Measurements from ENCODE around the gene CDH22.

The CDH22 gene

DNA sequence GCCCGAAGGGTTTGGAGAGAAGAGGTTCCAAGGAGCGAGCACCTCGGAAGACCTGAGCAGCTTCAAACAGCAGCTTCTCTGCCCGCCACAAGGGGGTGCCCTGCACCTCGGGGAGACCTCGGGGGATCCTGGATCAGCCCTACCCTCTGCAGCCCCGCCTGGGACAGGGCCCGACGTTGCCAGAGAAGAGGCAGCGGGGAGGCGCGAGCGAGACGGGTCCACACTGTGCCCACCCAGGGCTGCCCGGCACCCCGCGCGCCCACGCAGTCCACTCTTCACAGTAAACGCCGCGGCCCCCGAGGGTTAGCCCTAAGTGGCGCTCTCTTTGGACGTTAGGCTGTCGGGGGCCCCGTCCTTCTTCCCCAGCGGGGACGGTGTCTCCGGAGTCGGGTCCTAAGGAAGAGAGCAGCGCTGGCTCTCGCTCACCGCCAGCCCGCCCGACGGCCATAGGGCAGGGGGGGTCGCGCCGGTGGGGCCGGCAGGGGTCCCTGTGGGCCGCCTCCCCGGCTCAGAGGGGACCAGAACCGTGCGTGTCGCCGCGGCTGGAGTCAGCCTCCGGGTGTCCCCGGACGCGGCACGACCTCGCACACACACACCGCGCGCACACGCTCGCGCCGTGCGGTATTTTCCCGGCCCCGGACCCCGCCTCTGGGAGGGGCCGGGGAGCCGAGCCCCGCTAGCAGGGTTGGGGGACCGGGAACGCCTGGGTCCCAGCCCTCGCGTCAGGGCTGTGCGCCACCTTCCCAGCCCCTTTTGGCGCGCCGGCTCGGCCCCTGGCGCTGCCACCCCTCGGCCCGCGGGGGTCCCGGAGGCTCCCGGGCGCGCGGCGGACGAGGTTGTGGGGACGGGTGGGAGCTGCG, 929 bp downstream of the CDH22 start:
- peaks cover 72 to 89% of the 10 kb centered on the region in 2 donors for H3K27me3 ChIP-seq (ENCODE audit: control insufficient read depth in 1 of 2, insufficient read depth in 2 of 2, low read length in 2 of 2)
- H3K9ac ChIP-seq (ENCODE audit: low read length in 2 of 2) = no peak overlapping the region
- H3K9me3 ChIP-seq (ENCODE audit: control insufficient read depth in 2 of 2, low read length in 2 of 2) = no peaks in the 10 kb centered on the region
- peaks cover 18% of the 10 kb centered on the region for H3K4me1 ChIP-seq (ENCODE audit: control insufficient read depth, insufficient read depth, low read length)
- H3K36me3 ChIP-seq (ENCODE audit: control insufficient read depth in 2 of 2, insufficient read depth in 2 of 2, low read length in 2 of 2) = no peaks in the 10 kb centered on the region
- H3K27ac ChIP-seq (ENCODE audit: low read length) = no peak overlapping the region
- H3K4me3 ChIP-seq (ENCODE audit: low read length in 2 of 2) = peak overlapping the region in 1 of 2 donors; percentile 67

DNA sequence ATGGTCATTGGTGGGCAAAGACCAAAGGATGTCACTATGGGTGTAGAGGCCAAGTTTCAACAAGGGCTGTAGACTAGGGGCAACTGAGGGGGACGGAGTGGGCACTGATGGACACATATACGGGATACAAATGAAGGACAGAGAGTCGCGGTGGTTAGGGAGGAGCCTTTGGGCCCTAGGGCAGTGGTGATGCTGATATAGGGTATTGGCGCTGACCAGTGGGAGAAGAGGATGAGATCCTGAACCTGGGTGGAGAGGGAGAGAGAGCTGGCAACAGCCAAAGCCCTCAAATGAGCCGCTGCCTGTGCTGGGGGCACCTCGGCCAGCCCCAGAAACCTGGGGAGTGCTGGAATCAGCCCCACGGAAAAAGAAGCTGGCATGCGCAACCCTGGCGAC, 1.6 kb downstream of the CDH22 start:
- H3K27ac ChIP-seq (ENCODE audit: low read length) = no peak overlapping the region
- H3K27me3 ChIP-seq (ENCODE audit: control insufficient read depth in 1 of 2, insufficient read depth in 2 of 2, low read length in 2 of 2) = peaks cover 68 to 89% of the 10 kb centered on the region in 2 donors
- no peaks in the 10 kb centered on the region for H3K36me3 ChIP-seq (ENCODE audit: control insufficient read depth in 2 of 2, insufficient read depth in 2 of 2, low read length in 2 of 2)
- H3K9me3 ChIP-seq (ENCODE audit: control insufficient read depth in 2 of 2, low read length in 2 of 2) = no peaks in the 10 kb centered on the region
- H3K4me1 ChIP-seq (ENCODE audit: control insufficient read depth, insufficient read depth, low read length) = peaks cover 18% of the 10 kb centered on the region
- H3K9ac ChIP-seq (ENCODE audit: low read length in 2 of 2) = no peak overlapping the region
- H3K4me3 ChIP-seq (ENCODE audit: low read length in 2 of 2) = peak overlapping the region in 1 of 2 donors; percentile 67

DNA sequence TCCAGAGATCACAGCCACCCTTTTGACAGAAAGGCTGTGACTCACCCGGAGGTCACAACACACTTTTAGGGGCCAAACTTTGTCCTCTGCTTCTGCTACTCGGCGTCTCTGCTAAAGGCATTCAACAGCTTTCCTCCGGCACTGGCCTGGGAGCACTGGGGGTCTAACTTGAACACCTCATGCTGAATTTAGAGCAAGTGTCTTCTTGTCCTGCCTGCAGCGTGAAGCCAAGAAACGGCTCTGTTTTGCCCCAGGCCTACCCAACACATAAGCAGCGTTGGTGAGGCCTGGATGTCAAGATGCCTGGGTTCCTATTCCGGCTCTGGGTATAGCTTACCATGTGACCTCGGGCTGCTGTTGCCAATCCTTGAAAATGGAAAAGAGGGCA, 2.3 kb downstream of the CDH22 start:
- no peak overlapping the region for H3K9ac ChIP-seq (ENCODE audit: low read length in 2 of 2)
- H3K9me3 ChIP-seq (ENCODE audit: control insufficient read depth in 2 of 2, low read length in 2 of 2) = no peaks in the 10 kb centered on the region
- no peak overlapping the region for H3K4me3 ChIP-seq (ENCODE audit: low read length in 2 of 2)
- H3K27ac ChIP-seq (ENCODE audit: low read length) = no peak overlapping the region
- peaks cover 18% of the 10 kb centered on the region for H3K4me1 ChIP-seq (ENCODE audit: control insufficient read depth, insufficient read depth, low read length)
- H3K36me3 ChIP-seq (ENCODE audit: control insufficient read depth in 2 of 2, insufficient read depth in 2 of 2, low read length in 2 of 2) = no peaks in the 10 kb centered on the region
- H3K27me3 ChIP-seq (ENCODE audit: control insufficient read depth in 1 of 2, insufficient read depth in 2 of 2, low read length in 2 of 2) = peaks cover 61 to 82% of the 10 kb centered on the region in 2 donors

DNA sequence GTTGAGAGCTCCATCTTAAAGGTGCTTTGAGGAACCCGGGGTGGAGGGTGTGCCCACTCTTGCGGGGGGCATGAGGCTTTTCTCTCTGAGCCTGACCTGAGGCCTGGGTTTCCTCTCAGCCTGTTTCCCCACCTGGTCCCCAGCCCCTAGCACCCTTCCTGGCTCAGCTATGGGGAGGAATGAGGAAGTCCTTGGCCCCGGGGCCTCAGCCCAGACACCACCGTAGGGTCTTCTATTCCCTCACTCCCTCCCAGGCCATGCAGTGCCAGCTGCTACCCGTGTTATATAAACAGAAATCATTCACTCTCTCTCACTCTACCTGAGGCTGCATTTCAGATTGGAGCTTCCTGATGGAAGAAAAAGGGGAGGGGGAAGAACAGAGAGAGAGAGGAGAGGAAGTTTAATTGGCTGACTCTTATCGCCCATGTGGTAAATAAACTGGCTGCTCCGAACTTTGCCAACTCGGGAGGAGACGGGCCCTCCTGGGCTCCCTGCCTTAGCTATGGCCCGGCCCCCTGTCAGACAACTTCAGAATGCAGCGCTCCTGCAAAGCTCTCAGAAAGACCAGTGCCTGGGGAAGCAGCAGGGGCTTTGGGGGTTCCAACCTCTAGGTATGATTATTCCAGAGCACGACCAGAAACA, 2.8 kb downstream of the CDH22 start:
- peaks cover 18% of the 10 kb centered on the region for H3K4me1 ChIP-seq (ENCODE audit: control insufficient read depth, insufficient read depth, low read length)
- no peak overlapping the region for H3K9ac ChIP-seq (ENCODE audit: low read length in 2 of 2)
- no peaks in the 10 kb centered on the region for H3K9me3 ChIP-seq (ENCODE audit: control insufficient read depth in 2 of 2, low read length in 2 of 2)
- no peak overlapping the region for H3K4me3 ChIP-seq (ENCODE audit: low read length in 2 of 2)
- H3K36me3 ChIP-seq (ENCODE audit: control insufficient read depth in 2 of 2, insufficient read depth in 2 of 2, low read length in 2 of 2) = no peaks in the 10 kb centered on the region
- H3K27ac ChIP-seq (ENCODE audit: low read length) = no peak overlapping the region
- H3K27me3 ChIP-seq (ENCODE audit: control insufficient read depth in 1 of 2, insufficient read depth in 2 of 2, low read length in 2 of 2) = peaks cover 57 to 82% of the 10 kb centered on the region in 2 donors

DNA sequence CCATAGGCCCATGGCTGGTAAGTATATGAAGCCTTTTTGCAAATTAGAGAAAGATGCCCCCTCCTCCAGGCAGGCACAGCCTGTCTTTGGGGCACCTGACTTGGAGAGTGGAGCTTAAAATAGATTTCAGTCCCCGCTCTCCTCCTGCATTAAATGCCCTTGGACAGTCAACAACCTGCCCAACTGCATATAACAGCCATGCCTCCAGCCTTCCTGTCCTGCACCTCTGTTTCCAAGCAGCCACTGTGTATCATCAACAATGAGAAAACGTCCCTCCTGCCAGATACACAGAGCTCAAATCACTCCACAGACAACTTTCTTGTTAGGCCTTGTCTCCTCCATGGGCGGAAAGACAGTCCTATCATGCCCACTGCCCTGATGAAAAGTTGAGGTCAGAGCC, 3.4 kb downstream of the CDH22 start:
- H3K4me3 ChIP-seq (ENCODE audit: low read length in 2 of 2) = no peak overlapping the region
- no peak overlapping the region for H3K27ac ChIP-seq (ENCODE audit: low read length)
- H3K9ac ChIP-seq (ENCODE audit: low read length in 2 of 2) = no peak overlapping the region
- H3K4me1 ChIP-seq (ENCODE audit: control insufficient read depth, insufficient read depth, low read length) = peaks cover 18% of the 10 kb centered on the region
- no peaks in the 10 kb centered on the region for H3K9me3 ChIP-seq (ENCODE audit: control insufficient read depth in 2 of 2, low read length in 2 of 2)
- H3K27me3 ChIP-seq (ENCODE audit: control insufficient read depth in 1 of 2, insufficient read depth in 2 of 2, low read length in 2 of 2) = peaks cover 58 to 85% of the 10 kb centered on the region in 2 donors
- H3K36me3 ChIP-seq (ENCODE audit: control insufficient read depth in 2 of 2, insufficient read depth in 2 of 2, low read length in 2 of 2) = no peaks in the 10 kb centered on the region

DNA sequence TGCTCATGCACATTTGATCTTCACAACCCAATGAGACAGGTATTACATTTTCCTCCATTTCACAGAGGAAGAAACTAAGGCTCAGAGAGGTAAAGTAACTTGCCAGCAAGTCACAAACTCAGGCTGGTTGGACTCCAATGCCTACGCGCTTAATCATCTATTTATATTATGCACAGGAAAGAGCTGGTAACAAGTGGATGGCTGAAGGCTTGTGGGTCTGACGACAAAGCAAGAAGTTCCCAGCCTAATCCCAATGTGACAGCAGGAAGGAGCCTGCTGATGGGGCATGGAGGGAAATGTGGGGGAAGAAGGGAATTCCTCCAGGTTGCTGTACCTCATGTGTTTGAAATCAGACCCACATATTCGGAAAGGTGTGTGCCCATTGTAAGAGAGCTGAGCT, 3.9 kb downstream of the CDH22 start:
- Histone ChIP-seq H3K9ac (ENCODE audit: low read length in 2 of 2) (no peak overlapping the region), H3K27me3 (ENCODE audit: control insufficient read depth in 1 of 2, insufficient read depth in 2 of 2, low read length in 2 of 2) (peaks cover 56 to 84% of the 10 kb centered on the region in 2 donors), H3K36me3 (ENCODE audit: control insufficient read depth in 2 of 2, insufficient read depth in 2 of 2, low read length in 2 of 2) (no peaks in the 10 kb centered on the region), H3K9me3 (ENCODE audit: control insufficient read depth in 2 of 2, low read length in 2 of 2) (no peaks in the 10 kb centered on the region), H3K27ac (ENCODE audit: low read length) (no peak overlapping the region), H3K4me1 (ENCODE audit: control insufficient read depth, insufficient read depth, low read length) (peaks cover 18% of the 10 kb centered on the region), H3K4me3 (ENCODE audit: low read length in 2 of 2) (no peak overlapping the region)

DNA sequence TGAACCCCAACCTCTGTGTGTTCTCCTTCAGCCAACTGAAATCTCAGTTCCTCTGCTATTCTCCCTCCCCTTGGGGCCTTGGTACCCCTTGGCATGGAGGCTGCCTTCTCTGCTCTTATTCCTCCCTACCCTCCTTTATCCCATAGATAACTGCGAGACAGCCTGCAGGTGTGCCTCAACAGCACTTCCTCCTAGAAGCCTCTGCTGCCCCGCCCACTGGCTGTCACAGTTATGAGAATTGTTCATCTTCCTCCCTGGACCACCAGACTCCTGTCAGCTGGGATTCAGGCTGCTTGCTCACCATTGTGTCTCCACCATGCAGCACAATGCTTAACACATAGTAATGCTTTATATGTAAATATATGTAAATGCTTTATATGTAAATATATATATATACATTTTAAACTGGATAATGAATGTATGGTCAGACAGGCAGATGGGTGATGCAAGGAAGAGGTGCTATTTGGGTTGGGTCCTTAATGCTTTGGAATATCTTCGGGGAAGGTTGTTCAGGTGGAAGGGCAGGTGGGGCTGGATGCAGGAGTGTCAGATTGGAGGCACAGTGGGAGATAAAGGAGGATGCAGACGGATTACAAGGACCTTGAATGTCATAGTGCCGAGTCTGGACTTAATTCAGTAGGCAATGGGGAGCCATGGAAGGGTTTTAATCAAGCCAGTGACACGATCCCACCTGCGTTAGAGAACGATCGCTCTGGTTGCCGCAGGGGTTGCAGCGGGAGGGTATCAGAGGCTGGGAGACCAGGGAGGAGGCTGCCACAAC, 4.9 kb downstream of the CDH22 start:
- H3K27me3 ChIP-seq (ENCODE audit: control insufficient read depth in 1 of 2, insufficient read depth in 2 of 2, low read length in 2 of 2) = peaks cover 55 to 79% of the 10 kb centered on the region in 2 donors
- no peaks in the 10 kb centered on the region for H3K9me3 ChIP-seq (ENCODE audit: control insufficient read depth in 2 of 2, low read length in 2 of 2)
- H3K36me3 ChIP-seq (ENCODE audit: control insufficient read depth in 2 of 2, insufficient read depth in 2 of 2, low read length in 2 of 2) = no peaks in the 10 kb centered on the region

DNA sequence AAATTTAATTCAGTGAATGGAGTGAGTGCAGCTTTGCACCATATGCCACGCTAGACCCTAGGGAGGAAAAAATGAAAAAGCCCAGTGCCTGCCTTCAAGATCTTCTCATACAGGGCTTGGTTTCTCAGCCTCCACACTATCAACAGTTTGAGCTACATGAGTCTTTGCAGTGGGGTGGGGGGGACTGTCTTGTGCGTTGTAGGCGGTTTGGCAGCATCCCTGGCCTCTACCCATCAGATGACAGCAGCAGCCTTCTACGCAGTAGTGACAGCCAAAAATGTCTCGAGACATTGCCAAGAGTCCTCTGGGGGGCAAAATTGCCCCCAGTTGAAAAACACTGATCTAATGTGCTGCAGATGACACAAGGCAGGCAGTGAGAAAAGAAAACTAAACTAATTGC, 6.2 kb downstream of the CDH22 start:
- Histone ChIP-seq H3K4me3 (ENCODE audit: low read length in 2 of 2) (no peak overlapping the region), H3K27me3 (ENCODE audit: control insufficient read depth in 1 of 2, insufficient read depth in 2 of 2, low read length in 2 of 2) (peaks cover 60 to 67% of the 10 kb centered on the region in 2 donors), H3K4me1 (ENCODE audit: control insufficient read depth, insufficient read depth, low read length) (peaks cover 1% of the 10 kb centered on the region), H3K27ac (ENCODE audit: low read length) (no peak overlapping the region), H3K36me3 (ENCODE audit: control insufficient read depth in 2 of 2, insufficient read depth in 2 of 2, low read length in 2 of 2) (no peaks in the 10 kb centered on the region), H3K9ac (ENCODE audit: low read length in 2 of 2) (no peak overlapping the region), H3K9me3 (ENCODE audit: control insufficient read depth in 2 of 2, low read length in 2 of 2) (no peaks in the 10 kb centered on the region)

More for the DNA sequence above, 4.9 kb downstream of the CDH22 start:
- Histone ChIP-seq H3K27ac (ENCODE audit: low read length) (no peak overlapping the region), H3K9ac (ENCODE audit: low read length in 2 of 2) (no peak overlapping the region), H3K4me3 (ENCODE audit: low read length in 2 of 2) (no peak overlapping the region), H3K4me1 (ENCODE audit: control insufficient read depth, insufficient read depth, low read length) (peaks cover 13% of the 10 kb centered on the region)

DNA sequence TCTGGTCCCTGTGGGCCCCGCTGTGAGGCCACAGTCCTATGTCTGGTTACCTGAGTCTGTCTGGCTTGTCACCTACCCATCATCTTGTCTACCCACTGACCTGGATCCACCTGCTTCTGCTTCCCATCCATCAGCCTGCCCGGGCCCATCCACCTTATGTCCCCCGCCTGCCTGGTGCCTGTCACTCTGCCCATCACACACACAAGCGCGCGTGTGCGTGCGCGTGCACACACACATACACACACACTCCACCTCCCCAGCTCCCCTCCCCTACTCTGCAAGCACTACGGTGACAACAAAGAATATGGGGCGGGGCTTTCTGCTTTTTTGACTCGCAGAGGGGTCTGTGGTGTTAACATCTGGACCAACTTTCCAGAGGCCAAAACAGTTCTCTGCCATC, 8.0 kb downstream of the CDH22 start:
- peaks cover 53 to 63% of the 10 kb centered on the region in 2 donors for H3K27me3 ChIP-seq (ENCODE audit: control insufficient read depth in 1 of 2, insufficient read depth in 2 of 2, low read length in 2 of 2)

DNA sequence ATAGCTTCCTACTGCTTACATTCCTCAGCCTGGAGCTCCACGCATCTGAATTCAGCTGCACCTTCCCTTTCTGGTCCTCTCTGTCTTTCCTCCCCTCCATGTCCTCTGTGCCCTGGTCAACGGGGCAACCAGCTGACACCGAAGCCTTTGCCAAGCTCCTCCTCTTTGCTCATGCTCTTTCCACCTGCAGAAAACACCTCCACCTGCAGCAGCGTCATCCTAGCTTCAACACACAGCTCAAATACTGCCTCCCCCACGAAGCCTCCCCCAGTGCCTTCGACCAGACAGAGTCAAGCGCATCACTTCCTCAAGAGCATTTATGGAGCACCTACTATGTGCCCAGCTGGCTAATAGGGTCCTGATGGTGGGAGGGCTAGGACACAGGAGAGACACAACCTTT, 9.2 kb downstream of the CDH22 start:
- peaks cover 53 to 62% of the 10 kb centered on the region in 2 donors for H3K27me3 ChIP-seq (ENCODE audit: control insufficient read depth in 1 of 2, insufficient read depth in 2 of 2, low read length in 2 of 2)
- H3K9me3 ChIP-seq (ENCODE audit: control insufficient read depth in 2 of 2, low read length in 2 of 2) = no peaks in the 10 kb centered on the region
- no peak overlapping the region for H3K9ac ChIP-seq (ENCODE audit: low read length in 2 of 2)
- H3K36me3 ChIP-seq (ENCODE audit: control insufficient read depth in 2 of 2, insufficient read depth in 2 of 2, low read length in 2 of 2) = no peaks in the 10 kb centered on the region
- H3K4me3 ChIP-seq (ENCODE audit: low read length in 2 of 2) = no peak overlapping the region
- no peaks in the 10 kb centered on the region for H3K4me1 ChIP-seq (ENCODE audit: control insufficient read depth, insufficient read depth, low read length)
- no peak overlapping the region for H3K27ac ChIP-seq (ENCODE audit: low read length)

More for the DNA sequence above, 8.0 kb downstream of the CDH22 start:
- no peak overlapping the region for H3K27ac ChIP-seq (ENCODE audit: low read length)
- H3K9me3 ChIP-seq (ENCODE audit: control insufficient read depth in 2 of 2, low read length in 2 of 2) = no peaks in the 10 kb centered on the region
- H3K4me3 ChIP-seq (ENCODE audit: low read length in 2 of 2) = no peak overlapping the region
- no peaks in the 10 kb centered on the region for H3K36me3 ChIP-seq (ENCODE audit: control insufficient read depth in 2 of 2, insufficient read depth in 2 of 2, low read length in 2 of 2)
- no peaks in the 10 kb centered on the region for H3K4me1 ChIP-seq (ENCODE audit: control insufficient read depth, insufficient read depth, low read length)
- H3K9ac ChIP-seq (ENCODE audit: low read length in 2 of 2) = no peak overlapping the region
